ENCODE data around the gene PROM2.

PROM2 gene

DNA sequence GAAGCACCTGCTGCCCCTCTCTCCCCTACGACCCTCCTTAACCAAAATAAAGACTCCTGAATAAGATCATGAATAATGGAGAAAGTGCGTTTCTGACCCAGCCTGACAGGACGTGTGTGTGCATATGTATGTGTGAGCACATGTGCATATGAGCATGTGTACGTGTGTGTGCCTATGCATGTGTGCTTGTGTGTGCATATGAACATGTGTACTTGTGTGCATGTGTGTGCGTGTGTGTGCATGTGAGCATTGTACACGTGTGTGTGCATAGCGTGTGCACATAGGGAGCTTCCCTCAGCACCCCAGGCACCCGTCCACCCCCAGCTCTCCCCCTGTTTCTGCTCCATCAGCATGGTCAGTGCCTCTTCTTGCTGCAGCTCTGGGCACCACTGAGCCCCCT is 33.6 kb downstream of the PROM2 start:
- DNase-seq (ENCODE audit: low spot score), result no peak

GRCh38 chr2:95308426-95308990 is 34.3 kb downstream of the PROM2 start:
- no peak for DNase-seq (ENCODE audit: low spot score)

DNA sequence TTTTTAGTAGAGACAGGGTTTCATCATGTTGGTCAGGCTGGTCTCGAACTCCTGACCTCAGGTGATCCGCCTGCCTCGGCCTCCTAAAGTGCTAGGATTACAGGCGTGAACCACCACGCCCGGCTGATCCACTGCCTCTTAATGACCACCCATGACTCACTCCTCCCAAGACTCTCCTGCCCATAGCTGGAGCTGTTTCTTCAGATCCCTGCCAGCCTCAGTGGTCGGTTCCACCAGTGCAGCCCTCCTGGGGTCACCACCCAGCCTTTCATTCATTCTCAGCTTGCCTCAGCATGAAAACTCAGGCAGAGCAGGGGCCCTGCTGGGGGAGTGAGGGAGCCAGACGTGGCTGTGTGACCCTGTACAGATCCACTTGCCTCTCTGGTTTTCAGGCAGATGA is 35.4 kb downstream of the PROM2 start:
- no peak for DNase-seq (ENCODE audit: low spot score)

DNA sequence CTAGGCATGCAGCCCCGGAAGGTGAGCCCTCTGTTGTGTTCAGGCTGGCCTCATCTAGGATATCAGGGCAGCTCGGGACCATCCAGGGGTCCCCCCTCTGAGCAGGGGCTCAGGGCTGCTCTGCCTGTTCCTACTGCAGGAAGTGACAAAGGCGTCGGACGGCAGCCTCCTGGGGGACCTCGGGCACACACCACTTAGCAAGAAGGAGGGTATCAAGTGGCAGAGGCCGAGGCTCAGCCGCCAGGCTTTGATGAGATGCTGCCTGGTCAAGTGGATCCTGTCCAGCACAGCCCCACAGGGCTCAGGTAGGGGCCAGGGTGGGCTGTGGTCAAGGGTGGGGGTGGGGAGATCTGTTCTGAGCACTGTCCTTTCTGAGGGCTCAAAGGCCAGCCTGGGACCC is 36.0 kb downstream of the PROM2 start:
- DNase-seq (ENCODE audit: low spot score), result no peak

DNA sequence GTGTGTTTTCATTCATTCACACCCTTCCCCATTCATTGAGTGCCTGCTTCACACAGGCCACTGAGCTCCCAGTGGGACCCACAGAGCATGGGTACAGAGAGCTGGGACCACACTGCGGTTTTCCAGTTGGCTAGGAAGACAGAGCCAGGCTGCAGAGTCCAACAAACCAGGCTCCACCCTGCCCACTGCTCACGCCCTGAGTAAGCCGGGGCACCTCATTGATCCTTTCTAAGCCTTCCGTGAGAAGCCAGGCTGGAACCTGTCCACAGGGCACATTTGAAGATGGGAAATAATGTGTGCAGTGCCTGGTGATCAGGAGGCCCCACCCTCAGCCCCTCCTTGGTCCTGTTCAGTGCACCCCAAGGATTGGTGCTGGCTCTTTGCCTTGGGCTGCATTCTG is 36.4 kb downstream of the PROM2 start:
- DNase-seq (ENCODE audit: low spot score), result no peak

DNA sequence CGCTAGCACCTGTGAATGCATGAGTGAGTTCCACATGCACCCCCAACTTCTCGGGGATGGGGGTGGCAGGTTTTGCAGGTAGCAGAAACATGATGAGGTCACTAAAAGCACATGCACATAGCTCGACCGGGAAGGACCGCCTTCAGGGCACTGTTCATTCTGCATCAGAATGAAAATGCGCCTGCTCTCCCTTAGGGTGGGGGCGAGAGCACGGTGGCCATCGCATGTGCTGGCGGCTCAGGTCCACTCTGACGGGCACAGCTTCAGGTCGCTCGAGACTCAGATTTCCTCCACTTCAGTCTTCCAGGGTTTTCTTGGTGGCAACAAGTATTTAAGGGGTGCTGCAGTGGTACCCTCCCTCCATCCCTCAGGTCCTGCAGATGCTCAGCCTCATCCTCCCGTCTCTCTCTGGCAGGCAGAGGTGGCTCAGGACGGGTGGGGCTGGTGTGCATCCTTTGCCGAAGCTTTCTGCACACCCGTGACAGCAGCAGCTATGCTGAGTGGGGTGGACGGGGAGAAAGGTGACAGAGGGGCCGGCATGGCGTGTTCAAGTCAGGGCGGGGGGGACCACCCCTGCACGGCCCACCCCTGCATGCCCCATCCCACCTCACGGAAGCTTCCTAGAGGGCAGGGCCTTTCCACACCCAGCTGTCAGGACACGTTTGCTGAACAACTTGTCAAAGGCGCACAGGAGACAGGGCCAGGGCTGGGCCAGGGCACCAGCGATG is 37.7 kb downstream of the PROM2 start:
- no peak for DNase-seq (ENCODE audit: low spot score)

DNA sequence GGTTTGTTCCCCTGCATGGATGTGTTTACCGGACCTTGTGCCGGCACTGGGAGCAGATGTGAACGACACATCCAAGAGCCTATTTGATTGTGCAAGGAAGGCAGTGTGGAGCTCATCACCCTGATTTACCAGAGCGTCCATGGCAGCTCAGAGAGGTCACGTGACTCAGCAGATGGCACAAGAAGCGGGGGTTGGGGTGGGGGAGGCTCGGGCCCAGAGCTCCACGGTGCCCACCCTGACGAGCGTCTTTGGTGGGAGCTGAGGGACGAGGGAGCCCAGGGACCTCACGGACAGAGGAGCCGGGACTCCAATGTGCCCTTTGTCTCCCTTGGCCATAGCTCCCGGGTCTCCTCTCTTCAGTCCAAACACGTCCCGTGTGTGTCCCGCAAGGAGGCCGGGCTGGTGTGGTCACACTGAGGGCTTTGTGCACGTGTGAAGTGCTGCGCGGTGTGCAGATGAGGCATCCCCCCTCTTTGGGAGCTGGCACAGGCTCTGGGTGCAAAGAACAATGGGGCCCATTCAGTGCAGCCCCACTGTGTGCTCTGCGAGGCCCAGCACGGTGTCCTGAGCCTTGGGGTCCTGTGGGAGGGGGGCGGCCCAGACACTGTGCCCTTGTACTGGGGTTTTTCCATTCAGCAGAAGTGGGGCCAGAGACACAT is 38.4 kb downstream of the PROM2 start:
- DNase-seq (ENCODE audit: low spot score), result no peak

GRCh38 chr2:95313296-95314131 is 39.3 kb downstream of the PROM2 start:
- DNase-seq (ENCODE audit: low spot score), result no peak

- no peak for DNase-seq (ENCODE audit: low spot score)
Measured at GRCh38 chr2:95314598-95314963, 40.3 kb downstream of the PROM2 start.

DNA sequence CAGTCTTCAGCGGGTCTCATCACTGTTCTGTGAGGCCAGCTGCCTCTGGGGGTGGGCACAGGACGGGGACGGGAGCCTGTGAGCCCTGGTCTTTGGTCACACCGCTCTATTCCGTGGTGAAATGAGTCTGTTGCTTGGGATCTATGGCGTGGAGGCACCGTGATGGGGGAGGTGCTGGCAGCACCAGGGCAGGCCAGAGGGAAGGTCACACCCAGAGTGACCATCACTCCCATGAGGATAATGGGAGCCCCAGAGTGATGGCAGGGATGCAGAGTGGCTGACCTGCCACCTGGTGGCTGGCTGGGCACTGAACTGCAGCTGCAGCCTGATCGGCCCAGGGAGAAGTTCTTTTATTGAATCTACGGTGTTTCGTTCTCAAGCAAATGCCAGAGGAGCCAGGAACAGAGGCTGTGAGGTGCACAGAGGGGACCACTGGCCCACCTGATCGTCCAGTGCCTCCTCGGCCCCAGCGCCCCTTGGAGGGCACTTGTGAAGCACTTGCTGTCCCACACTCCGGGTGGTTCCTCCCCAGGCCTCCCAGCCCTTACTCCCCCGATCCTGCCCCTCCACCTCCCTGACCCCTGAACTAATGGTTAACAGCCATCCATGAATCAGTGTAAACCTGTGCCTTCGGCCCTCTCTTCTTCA is 40.8 kb downstream of the PROM2 start:
- no peak for DNase-seq (ENCODE audit: low spot score)

DNA sequence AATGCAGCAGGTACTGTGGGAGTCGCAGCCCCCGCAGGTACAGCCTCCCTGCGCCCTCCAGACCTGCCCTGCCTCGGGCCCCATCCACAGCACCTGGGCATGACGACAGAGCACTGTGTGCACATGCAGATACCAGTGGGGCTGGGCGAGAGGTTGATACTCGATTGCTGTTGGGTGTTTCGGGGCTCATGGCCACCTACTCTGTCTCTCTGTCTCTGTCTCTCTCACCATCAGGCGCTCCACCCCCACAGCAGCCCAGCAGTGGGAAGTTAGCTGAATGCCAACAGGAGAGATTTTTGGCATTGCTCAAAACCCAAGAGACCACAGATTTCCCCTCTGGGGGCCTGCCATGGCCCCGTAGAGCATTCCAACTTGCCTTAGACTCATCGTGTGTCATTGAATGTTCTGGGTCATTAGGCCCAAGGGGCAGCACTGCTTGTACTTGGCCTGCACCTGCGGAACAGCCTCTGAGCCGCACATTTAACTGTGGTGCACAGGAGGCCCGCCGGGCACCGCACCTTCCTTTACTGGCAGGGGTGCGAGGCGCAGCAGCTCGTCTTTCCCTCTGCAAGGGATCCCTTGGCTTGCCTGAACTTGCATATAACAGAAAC is 41.7 kb downstream of the PROM2 start:
- DNase-seq (ENCODE audit: low spot score), result no peak

DNA sequence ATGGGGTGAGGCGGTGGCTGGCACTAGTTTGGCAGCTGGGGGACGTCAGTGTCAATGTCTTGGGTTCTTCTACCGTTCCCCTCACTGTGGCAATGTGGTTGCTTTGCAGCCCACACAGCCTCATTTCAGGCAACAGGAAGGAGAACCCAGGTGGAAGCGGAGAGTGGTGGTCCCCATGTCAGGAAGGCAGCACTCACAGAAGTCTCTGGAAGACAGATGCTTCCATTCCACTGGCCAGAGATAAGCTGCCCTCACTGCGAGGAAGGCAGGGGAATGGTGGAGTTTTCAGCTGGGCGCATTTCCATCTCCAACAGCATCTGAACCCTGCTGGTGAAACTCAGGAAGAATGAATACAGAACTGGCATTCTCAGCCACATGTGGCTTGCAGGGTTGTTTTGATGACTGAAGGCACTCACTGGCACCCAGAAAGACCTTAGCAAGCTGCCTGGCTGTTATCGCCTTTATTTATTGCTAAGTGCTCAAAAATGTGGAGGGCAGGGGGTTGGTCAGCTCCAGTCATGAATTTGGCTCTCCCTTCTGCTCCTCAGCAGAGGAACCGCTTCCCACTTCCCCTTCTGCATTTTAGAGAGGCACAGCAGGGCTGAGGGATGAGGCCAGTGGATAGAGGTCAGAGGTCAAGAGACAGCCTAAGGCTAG is 42.3 kb downstream of the PROM2 start:
- DNase-seq (ENCODE audit: low spot score), result no peak

DNA sequence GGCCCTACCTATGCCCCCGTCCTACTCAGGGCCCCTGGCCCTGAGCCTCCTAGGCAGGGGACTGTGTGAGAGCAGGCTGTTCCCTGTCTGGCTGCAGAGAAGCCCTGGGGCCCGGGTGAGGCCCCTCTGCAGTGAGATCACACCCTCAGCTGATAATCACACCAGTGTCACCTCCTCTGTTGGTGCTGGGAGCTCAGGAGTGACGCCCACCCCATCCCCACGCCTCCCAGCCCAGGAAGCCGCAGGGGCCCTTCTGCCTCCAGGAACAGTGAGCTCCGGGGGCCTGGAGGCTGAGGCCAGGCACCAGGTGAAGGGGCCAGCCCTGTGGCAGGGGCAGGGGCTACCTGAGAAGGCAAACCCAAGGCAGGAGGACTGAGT is 42.9 kb downstream of the PROM2 start:
- DNase-seq (ENCODE audit: low spot score), result no peak

DNA sequence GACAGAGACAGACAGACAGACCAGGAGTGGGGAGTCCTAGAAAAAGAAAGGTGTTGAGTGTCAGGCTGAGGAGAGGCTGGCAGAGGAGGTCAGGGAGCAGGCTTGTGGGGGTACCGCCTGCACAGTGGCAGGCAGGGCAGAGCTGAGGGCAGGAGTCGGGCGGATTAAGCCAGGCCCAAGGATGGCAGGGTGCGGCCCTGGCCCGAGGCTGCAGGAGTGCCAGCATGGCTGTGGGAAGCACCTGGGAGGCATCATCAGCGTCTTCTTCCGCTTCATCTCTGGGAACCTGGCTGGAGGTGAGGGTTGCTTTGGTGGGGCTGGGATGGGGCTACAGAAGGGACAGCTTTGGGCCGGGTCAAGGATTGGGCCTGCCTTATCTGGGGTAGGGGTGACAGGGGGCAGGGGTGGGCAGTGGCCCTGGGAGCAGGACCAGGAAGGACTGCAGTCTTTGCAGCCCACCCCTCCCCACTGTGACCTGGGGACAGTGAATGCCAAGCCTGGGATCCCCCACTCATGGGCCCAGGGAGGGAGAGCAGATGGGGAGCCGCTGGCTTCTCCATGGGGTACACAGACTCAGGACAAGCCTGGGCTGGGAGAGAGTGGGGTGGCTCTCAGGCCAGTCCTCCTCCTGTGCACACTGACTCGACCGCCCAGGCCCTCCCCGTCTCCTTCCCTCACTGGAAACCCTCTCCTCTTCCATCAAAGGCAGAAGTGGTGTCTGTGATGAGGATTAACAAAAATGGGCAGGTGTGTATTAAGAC is 43.6 kb downstream of the PROM2 start:
- DNase-seq (ENCODE audit: low spot score), result no peak

GRCh38 chr2:95318431-95319220 is 44.4 kb downstream of the PROM2 start:
- DNase-seq (ENCODE audit: low spot score), result no peak

DNA sequence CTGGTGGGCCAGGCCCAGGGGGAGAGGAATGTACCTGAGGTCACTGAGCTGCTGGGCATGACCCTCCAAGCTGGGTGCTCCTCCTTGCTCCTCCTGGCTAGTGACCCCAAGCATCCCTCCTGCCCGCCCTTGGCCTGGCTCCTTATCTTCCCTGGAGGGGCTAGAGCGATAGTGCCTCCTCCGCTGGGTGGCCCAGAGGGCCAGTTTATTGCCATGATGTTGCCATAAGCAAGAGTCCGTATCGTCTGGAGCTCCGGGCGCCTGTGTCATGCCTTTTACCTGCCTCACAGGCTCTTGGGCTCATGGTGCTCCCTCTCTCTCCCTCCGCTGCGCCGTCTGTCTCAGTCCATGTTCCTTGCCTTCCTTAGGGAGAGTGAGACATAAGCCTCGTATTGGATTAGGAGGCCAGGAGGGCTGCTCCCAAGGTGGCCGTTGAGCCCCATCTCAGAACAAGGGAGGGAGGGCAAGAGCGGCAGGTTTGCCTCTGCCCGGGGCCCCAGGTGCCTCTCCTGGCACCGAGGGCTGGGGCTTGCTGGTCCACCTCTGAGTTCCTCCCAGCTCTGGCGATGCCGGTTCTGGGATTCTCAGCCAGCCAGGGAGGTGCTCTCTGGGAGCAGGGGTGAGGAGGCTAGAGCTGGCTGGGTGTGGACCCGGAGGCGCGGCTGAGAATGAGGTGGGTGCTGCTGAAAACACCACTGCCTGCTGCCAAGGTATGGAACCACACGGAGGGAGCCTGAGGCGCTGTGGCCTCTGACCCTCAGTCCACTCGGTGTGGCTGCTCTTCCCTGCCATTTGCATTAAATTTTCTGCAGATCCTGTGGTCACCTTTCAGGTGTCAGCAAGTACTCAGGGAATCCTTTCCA is 45.5 kb downstream of the PROM2 start:
- DNase-seq (ENCODE audit: low spot score), result no peak

- no peak for DNase-seq (ENCODE audit: low spot score)
Measured at GRCh38 chr2:95320344-95320712, 46.1 kb downstream of the PROM2 start.

DNA sequence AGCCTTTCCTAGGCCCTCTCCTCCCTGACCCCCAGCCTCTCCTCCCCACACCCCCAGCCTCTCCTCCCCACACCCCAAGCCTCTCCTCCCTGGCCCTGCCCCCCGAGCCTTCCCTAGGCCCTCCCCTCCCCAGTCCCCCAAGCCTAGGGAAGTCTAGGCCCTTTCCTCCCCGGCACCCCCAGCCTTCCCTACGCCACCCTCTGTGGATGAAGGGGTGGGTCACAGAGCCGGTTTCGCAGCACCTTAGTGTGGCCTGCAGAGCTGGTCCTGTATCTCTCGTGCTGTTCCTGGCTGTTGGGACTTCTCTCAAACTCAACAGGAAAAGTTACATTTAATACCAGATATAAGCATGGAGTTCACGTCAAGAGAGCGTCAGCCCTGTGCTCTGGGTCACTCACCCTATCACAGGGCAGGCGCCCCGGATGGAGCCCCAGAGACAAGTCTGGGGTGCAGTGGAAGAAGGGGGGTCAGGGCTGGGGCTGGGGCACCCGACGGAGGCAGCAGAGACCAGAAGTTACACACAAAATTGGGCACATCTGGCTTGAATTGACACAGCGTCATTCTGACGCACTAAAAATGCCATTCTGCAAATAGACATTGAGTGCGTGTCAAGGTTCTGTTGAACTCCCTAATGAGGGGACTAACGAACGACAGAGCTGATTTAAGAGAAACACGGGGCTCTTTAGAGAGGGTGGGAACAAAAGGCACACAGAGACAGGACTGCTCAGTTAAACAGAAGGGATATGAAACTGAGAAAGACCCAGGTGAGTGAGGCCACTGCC is 46.9 kb downstream of the PROM2 start:
- no peak for DNase-seq (ENCODE audit: low spot score)

Data from hematopoietic multipotent progenitor cell treated with erythropoietin and hydrocortisone succinate and interleukin-3 and kit ligand, for 15 days (in vitro differentiated cells).